Hepatocyte (in vitro differentiated cells): ENCODE measurements around the gene PRPF4. TPM values are rescaled to one million over a fixed set of nuclear protein-coding genes. Genes with fewer than 3 reads are reported as not detected.

Experiments used
- DNase-seq: peaks from one replicate; pipeline ENCODE4 v3.0.0-alpha.2; 2016; ENCODE audit warnings: low spot score
- H2AFZ ChIP-seq: fragments of 200-600 bp; sonication (generic); 2 replicates; pipeline ENCODE4 v1.6.0; 2016; ENCODE audit warnings: antibody characterized with exemption, mild to moderate bottlenecking
- H3K27ac ChIP-seq: fragments of 200-600 bp; sonication (generic); 2 replicates; pipeline ENCODE4 v1.5.1; 2016; ENCODE audit warnings: mild to moderate bottlenecking
- H3K27me3 ChIP-seq: fragments of 200-600 bp; sonication (generic); 2 replicates; pipeline ENCODE4 v1.6.1; 2016
- H3K36me3 ChIP-seq: fragments of 200-600 bp; sonication (generic); replicated peaks from 2 replicates; pipeline ENCODE4 v1.5.1; 2016; ENCODE audit warnings: low read depth; ENCODE audit not compliant: insufficient read depth
- H3K4me1 ChIP-seq: fragments of 200-600 bp; sonication (generic); 2 replicates; pipeline ENCODE4 v1.5.1; 2016; ENCODE audit warnings: mild to moderate bottlenecking, moderate library complexity; ENCODE audit not compliant: insufficient read depth
- H3K4me2 ChIP-seq: fragments of 200-600 bp; sonication (generic); 2 replicates; pipeline ENCODE4 v1.6.0; 2016
- H3K4me3 ChIP-seq: fragments of 200-600 bp; sonication (generic); 2 replicates; pipeline ENCODE4 v1.5.1; 2016; ENCODE audit warnings: mild to moderate bottlenecking
- H3K79me2 ChIP-seq: fragments of 200-600 bp; sonication (generic); 2 replicates; pipeline ENCODE4 v1.6.0; 2017; ENCODE audit warnings: mild to moderate bottlenecking
- H3K9me2 ChIP-seq: fragments of 200-600 bp; sonication (generic); replicated peaks from 2 replicates; pipeline ENCODE4 v1.6.0; 2017; ENCODE audit warnings: mild to moderate bottlenecking; ENCODE audit not compliant: insufficient read depth
- H3K9me3 ChIP-seq: fragments of 200-600 bp; sonication (generic); 2 replicates; pipeline ENCODE4 v1.5.1; 2016; ENCODE audit warnings: low read depth, mild to moderate bottlenecking
- H4K20me1 ChIP-seq: fragments of 200-600 bp; sonication (generic); 2 replicates; pipeline ENCODE4 v1.6.0; 2016; ENCODE audit warnings: mild to moderate bottlenecking; ENCODE audit not compliant: insufficient read depth, poor library complexity, severe bottlenecking
- EZH2 ChIP-seq: fragments of 200-600 bp; sonication (generic); IDR thresholded peaks from 2 replicates; pipeline ENCODE4 v1.6.1; 2016; ENCODE audit warnings: antibody characterized with exemption, mild to moderate bottlenecking, borderline replicate concordance
- EZH2phosphoT487 ChIP-seq: fragments of 200-600 bp; sonication (generic); IDR thresholded peaks from one replicate; pipeline ENCODE4 v1.6.1; 2018; ENCODE audit warnings: antibody characterized with exemption, mild to moderate bottlenecking, low read depth, moderate library complexity; ENCODE audit not compliant: unreplicated experiment, severe bottlenecking
- WGBS: methylation state at CpG from one replicate; pipeline ENCODE4 v1.1.6; 2016; ENCODE audit warnings: low lambda C conversion rate; ENCODE audit errors: missing lambda C conversion rate; 5-methylcytosine and 5-hydroxymethylcytosine counted together
- polyA plus RNA-seq: library from polyadenylated mRNA; unstranded; fragments of >200 nt; fragmentation: Nextera tagmentation; extraction: Ambion mirVana; gene quantifications from 2 replicates; pipeline ENCODE4 v1.2.1, GENCODE V29; 2016
- total RNA-seq: library from RNA; depleted of rRNA; stranded (reverse); fragments of >200 nt; gene quantifications from 2 replicates; pipeline ENCODE4 v1.2.3, GENCODE V29; 2014
- TF ChIP-seq, protein P1 (sequence below): fragments of 200-600 bp; sonication (generic); IDR thresholded peaks from 2 replicates; pipeline ENCODE4 v1.5.1; 2016; ENCODE audit warnings: antibody characterized with exemption, mild to moderate bottlenecking; ENCODE audit not compliant: poor library complexity

Gene PRPF4
- total and polyA plus RNA-seq, 2 experiments from 2014 or later, result 24.1 to 27.3 TPM

GRCh38 chr9:113310538-113310937 lies 35.1 kb downstream of the PRPF4 start:
- H3K36me3 ChIP-seq, result no peaks in the 10 kb centered on the region
- no peak overlapping the region for H3K27ac ChIP-seq
- H3K27me3 ChIP-seq, result no peaks in the 10 kb centered on the region
- no peaks in the 10 kb centered on the region for H3K79me2 ChIP-seq
- H2AFZ ChIP-seq, result no peak overlapping the region
- no peak overlapping the region for H3K4me2 ChIP-seq
- no peak for DNase-seq
- H3K9me2 ChIP-seq, result no peaks in the 10 kb centered on the region
- H3K4me3 ChIP-seq, result no peak overlapping the region
- no peaks in the 10 kb centered on the region for H3K4me1 ChIP-seq
- no peaks in the 10 kb centered on the region for H3K9me3 ChIP-seq
- no peaks in the 10 kb centered on the region for H4K20me1 ChIP-seq
- TF ChIP-seq, protein P1, sequence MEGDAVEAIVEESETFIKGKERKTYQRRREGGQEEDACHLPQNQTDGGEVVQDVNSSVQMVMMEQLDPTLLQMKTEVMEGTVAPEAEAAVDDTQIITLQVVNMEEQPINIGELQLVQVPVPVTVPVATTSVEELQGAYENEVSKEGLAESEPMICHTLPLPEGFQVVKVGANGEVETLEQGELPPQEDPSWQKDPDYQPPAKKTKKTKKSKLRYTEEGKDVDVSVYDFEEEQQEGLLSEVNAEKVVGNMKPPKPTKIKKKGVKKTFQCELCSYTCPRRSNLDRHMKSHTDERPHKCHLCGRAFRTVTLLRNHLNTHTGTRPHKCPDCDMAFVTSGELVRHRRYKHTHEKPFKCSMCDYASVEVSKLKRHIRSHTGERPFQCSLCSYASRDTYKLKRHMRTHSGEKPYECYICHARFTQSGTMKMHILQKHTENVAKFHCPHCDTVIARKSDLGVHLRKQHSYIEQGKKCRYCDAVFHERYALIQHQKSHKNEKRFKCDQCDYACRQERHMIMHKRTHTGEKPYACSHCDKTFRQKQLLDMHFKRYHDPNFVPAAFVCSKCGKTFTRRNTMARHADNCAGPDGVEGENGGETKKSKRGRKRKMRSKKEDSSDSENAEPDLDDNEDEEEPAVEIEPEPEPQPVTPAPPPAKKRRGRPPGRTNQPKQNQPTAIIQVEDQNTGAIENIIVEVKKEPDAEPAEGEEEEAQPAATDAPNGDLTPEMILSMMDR, result no peak
- TF ChIP-seq EZH2phosphoT487 (no peak), EZH2 (no peak)
- 75% methylated on average over 3 of the region's 3 CpGs for WGBS

- Histone ChIP-seq H3K36me3 (no peaks in the 10 kb centered on the region), H3K4me2 (no peak overlapping the region), H3K27ac (no peak overlapping the region), H3K4me3 (no peak overlapping the region), H3K9me3 (no peaks in the 10 kb centered on the region), H2AFZ (no peak overlapping the region), H4K20me1 (no peaks in the 10 kb centered on the region), H3K9me2 (no peaks in the 10 kb centered on the region), H3K79me2 (no peaks in the 10 kb centered on the region), H3K27me3 (no peaks in the 10 kb centered on the region), H3K4me1 (no peaks in the 10 kb centered on the region)
- WGBS, result 84% methylated on average over 3 of the region's 3 CpGs
- no peak for DNase-seq
- no peak for TF ChIP-seq EZH2phosphoT487
- TF ChIP-seq, protein P1, result no peak
- no peak for TF ChIP-seq EZH2
Observed at GRCh38 chr9:113311961-113312360, 36.5 kb downstream of the PRPF4 start.

DNA sequence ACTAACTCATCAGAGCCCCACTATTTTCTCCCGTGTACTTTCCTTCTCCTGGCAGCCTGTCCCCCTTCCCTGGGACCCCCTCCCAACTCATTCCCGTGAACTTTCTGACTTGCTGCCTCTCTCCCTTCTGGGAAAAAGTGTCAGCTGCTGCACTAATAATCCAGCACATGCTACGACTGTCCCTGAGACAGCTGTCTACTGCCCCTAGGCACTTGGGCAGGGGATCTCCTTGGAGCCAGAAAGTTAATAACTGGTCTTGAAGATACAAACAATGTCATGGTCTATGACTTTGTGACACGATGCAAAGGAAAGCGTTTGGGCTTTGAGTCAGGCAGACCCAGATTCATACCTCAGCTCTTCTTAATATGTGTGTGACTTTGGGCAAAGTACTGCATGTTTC lies 37.8 kb downstream of the PRPF4 start:
- no peaks in the 10 kb centered on the region for H3K27me3 ChIP-seq
- no peaks in the 10 kb centered on the region for H3K9me3 ChIP-seq
- no peak overlapping the region for H3K4me3 ChIP-seq

More for the DNA sequence above, 37.8 kb downstream of the PRPF4 start:
- WGBS, result 68% methylated on average over 5 of the region's 5 CpGs
- no peaks in the 10 kb centered on the region for H3K4me1 ChIP-seq
- no peak overlapping the region for H3K4me2 ChIP-seq
- no peaks in the 10 kb centered on the region for H4K20me1 ChIP-seq
- H2AFZ ChIP-seq, result no peak overlapping the region
- H3K36me3 ChIP-seq, result no peaks in the 10 kb centered on the region
- H3K79me2 ChIP-seq, result no peaks in the 10 kb centered on the region
- no peak overlapping the region for H3K27ac ChIP-seq
- no peaks in the 10 kb centered on the region for H3K9me2 ChIP-seq
- TF ChIP-seq, protein P1, result no peak
- TF ChIP-seq EZH2phosphoT487 (no peak), EZH2 (no peak)
- DNase-seq, result no peak
